ENCODE results near the gene PXK.

Gene PXK

DNA sequence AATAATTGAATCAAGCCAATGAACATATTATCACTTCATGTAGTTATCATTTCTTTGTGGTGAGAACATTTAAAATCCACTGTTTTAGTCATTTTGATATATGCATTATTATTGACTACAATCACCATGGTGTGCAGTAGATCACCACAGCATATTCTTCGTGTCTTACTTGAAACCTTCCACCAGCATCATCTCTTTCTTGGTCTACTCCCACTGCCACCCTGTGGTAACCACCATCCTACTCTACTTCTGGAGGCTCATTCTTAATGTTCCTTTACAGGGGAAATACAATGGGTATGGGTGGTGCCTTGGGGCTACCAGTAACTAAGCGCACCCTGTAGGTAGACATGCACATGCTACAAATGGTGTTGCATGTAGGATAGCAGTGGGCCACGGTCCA lies 25.4 kb downstream of the PXK start:
- TF ChIP-seq, protein P1, sequence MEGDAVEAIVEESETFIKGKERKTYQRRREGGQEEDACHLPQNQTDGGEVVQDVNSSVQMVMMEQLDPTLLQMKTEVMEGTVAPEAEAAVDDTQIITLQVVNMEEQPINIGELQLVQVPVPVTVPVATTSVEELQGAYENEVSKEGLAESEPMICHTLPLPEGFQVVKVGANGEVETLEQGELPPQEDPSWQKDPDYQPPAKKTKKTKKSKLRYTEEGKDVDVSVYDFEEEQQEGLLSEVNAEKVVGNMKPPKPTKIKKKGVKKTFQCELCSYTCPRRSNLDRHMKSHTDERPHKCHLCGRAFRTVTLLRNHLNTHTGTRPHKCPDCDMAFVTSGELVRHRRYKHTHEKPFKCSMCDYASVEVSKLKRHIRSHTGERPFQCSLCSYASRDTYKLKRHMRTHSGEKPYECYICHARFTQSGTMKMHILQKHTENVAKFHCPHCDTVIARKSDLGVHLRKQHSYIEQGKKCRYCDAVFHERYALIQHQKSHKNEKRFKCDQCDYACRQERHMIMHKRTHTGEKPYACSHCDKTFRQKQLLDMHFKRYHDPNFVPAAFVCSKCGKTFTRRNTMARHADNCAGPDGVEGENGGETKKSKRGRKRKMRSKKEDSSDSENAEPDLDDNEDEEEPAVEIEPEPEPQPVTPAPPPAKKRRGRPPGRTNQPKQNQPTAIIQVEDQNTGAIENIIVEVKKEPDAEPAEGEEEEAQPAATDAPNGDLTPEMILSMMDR (IDR thresholded peaks at IDR 0.05; ENCODE audit: low read depth, low read length): no peak
- H3K4me3 ChIP-seq (ENCODE audit: low read depth, low read length): no peak overlapping the region

DNA sequence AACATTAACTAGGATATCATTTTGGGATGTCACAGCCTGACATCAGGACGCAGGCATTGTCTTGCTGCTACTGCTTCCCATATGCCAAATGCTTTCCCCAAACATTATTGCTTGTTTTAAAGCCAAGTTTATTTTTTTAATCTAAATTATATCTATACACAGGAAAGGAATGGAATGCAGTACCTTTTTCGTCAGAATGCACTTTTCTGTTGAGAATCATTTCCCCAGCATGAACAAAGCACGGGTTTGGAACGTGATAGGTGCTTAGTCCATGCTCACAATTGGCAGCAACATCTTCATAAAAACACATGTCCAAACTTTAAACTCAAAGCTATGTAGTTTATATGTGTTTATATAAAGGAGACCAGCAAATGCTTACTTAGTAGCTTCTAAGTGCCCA lies 26.1 kb downstream of the PXK start:
- no peak overlapping the region for H3K4me3 ChIP-seq (ENCODE audit: low read depth, low read length)
- TF ChIP-seq, protein P1 (IDR thresholded peaks at IDR 0.05; ENCODE audit: low read depth, low read length): no peak

DNA sequence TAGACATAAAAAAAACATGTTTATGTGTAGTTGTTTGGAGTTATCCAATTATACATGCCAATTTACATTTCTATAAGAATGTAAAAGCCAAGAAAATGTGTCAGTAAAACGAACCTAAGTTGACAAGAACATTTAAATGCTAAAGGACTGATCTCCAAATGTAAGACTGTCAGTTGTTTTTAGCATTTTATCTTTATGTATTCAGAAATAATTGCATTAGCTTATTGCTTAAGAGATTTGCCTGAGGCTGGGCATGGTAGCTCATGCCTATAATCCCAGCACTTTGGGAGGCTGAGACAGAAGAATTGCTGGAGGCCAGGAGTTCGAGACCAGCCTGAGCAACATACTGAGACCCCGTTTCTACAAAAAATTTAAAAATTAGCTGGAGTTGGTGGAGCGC lies 26.9 kb downstream of the PXK start:
- TF ChIP-seq, protein P1 (IDR thresholded peaks at IDR 0.05; ENCODE audit: low read depth, low read length): no peak
- H3K4me3 ChIP-seq (ENCODE audit: low read depth, low read length): no peak overlapping the region

DNA sequence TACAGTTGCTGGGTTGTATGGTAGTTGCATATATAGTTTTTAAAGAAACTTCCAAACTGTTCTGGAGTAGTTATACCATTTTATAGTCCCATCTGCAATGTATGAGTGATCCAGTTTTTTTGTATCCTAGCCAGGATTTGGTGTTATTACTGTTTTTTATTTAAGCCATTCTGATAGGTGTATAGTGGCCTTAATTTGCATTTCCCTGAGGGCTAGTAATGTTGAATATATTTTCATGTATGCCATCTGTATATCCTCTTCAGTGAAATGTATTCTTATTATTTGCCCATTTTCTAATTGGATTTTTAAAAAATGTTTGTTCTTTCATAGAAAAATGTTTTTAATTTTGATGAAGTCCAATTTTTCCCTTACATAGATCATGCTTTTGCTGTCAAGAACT lies 29.2 kb downstream of the PXK start:
- TF ChIP-seq, protein P1 (IDR thresholded peaks at IDR 0.05; ENCODE audit: low read depth, low read length): no peak
- H3K4me3 ChIP-seq (ENCODE audit: low read depth, low read length): no peak overlapping the region

DNA sequence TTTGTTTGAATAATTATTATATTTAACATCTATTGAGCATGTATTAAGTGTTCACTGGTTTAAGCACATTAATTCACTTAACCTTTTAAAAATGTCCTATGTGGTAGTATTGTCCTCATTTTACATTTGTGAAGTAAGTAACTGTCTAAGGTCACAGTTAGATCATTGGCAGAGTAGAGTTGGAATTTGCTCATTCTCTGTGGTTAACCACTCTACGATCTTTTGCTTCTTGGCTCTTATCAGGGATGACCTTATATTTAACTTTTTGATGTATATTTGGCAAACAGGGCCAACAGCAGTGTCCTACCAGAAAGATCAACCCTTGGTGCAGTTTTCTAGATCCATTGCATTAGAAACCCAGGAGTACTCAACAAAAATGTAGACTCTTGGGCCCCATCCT lies 34.0 kb downstream of the PXK start:
- TF ChIP-seq, protein P1 (IDR thresholded peaks at IDR 0.05; ENCODE audit: low read depth, low read length): no peak
- no peak overlapping the region for H3K4me3 ChIP-seq (ENCODE audit: low read depth, low read length)

DNA sequence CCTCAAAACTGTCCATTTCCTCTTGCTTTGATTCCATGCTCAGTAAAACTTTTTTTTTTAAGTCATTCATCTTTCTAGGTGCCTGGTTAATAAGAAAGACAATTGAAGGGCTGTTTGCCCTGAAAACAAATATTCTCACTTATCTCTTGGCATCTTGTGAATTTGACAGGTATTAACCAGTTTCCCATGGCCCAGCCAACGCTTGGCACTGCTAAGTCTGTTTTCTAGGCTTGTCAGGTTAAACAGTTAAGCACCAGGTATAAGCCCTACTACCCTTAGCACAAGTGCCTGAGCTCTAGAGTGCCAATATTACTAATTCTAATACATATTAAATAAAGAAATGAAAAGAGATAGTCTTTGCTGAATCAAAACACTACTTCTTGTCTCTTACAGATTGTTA lies 36.3 kb downstream of the PXK start:
- TF ChIP-seq, protein P1 (IDR thresholded peaks at IDR 0.05; ENCODE audit: low read depth, low read length): no peak
- H3K4me3 ChIP-seq (ENCODE audit: low read depth, low read length): no peak overlapping the region

DNA sequence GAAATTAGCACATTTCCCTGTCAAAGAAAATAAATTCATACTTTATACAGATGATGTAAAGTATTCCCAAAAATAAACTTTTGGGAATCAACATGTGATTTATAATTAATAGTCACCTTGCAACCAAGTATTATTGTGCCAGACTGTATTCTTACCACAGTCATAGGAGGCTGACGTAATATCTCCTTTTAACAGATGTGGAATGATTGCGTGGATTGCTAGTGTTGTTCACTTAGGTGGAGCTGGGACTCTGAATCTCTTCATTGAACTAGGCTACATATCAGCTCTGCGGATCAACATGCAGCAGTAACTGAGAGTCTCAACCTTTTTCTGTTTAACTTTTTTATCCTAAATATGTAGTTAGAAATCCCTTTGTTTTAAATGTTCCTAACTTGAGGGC lies 37.2 kb downstream of the PXK start:
- TF ChIP-seq, protein P1 (IDR thresholded peaks at IDR 0.05; ENCODE audit: low read depth, low read length): no peak
- H3K4me3 ChIP-seq (ENCODE audit: low read depth, low read length): no peak overlapping the region

All from WI38 (cell line).